HG02798 (cell line): Measurements from ENCODE around the gene USP24.
"Not testable (repeated sequence)": the region's sequence is repeated elsewhere in the genome, so short reads cannot be mapped to it uniquely, and the experiment has no call there.

Experiments
- ATAC-seq: cut with Tn5 transposase; IDR thresholded peaks from one replicate; pipeline ENCODE4 v1.9.1; 2021; ENCODE audit warnings: mild to moderate bottlenecking; ENCODE audit not compliant: unreplicated experiment, poor library complexity

The USP24 gene

GRCh38 chr1:55044617-55045397 is 170.4 kb downstream of the USP24 start:
- no peak for ATAC-seq

- no peak for ATAC-seq
Measured at GRCh38 chr1:55043726-55044125, 171.4 kb downstream of the USP24 start.

GRCh38 chr1:55043011-55043410 is 172.2 kb downstream of the USP24 start:
- no peak for ATAC-seq

GRCh38 chr1:55041613-55042012 is 173.6 kb downstream of the USP24 start:
- ATAC-seq: no peak

- no peak for ATAC-seq
Measured at GRCh38 chr1:55040933-55041494, 174.2 kb downstream of the USP24 start.

GRCh38 chr1:55040083-55040932 is 174.9 kb downstream of the USP24 start:
- no peak for ATAC-seq

GRCh38 chr1:55039342-55040082 is 175.7 kb downstream of the USP24 start, which contains the start of gene PCSK9:
PCSK9 (plus strand) TSS chr1:55039548; CDS start chr1:55039838, 290 bp downstream.
- ATAC-seq: no peak

GRCh38 chr1:55038974-55039341 is 176.2 kb downstream of the USP24 start:
- no peak for ATAC-seq

- no peak for ATAC-seq
Measured at GRCh38 chr1:55038552-55038838, 176.7 kb downstream of the USP24 start.

GRCh38 chr1:55037733-55038551 is 177.2 kb downstream of the USP24 start:
- no peak for ATAC-seq

- no peak for ATAC-seq
Measured at GRCh38 chr1:55035904-55036303, 179.3 kb downstream of the USP24 start.

GRCh38 chr1:55034476-55035133 is 180.6 kb downstream of the USP24 start:
- ATAC-seq: no peak

GRCh38 chr1:55033265-55033614 is 181.9 kb downstream of the USP24 start:
- ATAC-seq: no peak

GRCh38 chr1:55031098-55031497 is 184.1 kb downstream of the USP24 start:
- not testable (repeated sequence) for ATAC-seq

- ATAC-seq: not testable (repeated sequence)
Measured at GRCh38 chr1:55026682-55027081, 188.5 kb downstream of the USP24 start.

GRCh38 chr1:55024163-55024562 is 191.0 kb downstream of the USP24 start:
- not testable (repeated sequence) for ATAC-seq

GRCh38 chr1:55021942-55022546 is 193.1 kb downstream of the USP24 start:
- ATAC-seq: peak; percentile 85

- ATAC-seq: no peak
Measured at GRCh38 chr1:55018395-55018794, 196.8 kb downstream of the USP24 start.
